ENCODE results near the gene IL1RAPL2. TPM values are rescaled to one million over a fixed set of nuclear protein-coding genes. Genes with fewer than 3 reads are reported as not detected.

Gene IL1RAPL2
- total RNA-seq, 4 donors from 2014 or later = not detected

DNA sequence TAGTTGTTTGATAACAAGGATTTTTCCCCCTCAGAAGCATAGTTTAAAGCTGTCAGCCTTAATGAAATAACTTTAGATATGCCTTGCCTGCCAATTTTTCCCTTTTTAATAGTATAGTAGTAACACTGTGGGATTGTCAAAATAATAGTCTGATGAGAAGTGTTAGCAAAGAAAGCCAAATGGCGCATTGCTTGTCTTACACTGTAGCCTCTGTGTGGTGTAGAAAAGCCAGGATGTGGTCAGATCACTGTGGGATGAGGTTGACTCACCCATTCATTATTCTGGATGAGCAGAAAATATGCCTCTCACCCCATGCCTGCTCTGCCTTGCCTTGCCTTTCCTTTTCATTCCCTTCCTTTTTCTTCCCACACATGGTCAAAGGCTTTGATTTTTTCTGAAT, 998.5 kb downstream of the IL1RAPL2 start:
- Histone ChIP-seq H3K36me3 (no peaks in the 10 kb centered on the region), H3K27ac (no peak overlapping the region), H3K27me3 (no peaks in the 10 kb centered on the region), H3K9me3 (no peaks in the 10 kb centered on the region), H3K4me1 (no peaks in the 10 kb centered on the region), H3K4me3 (no peak overlapping the region)
- TF ChIP-seq, protein P1, sequence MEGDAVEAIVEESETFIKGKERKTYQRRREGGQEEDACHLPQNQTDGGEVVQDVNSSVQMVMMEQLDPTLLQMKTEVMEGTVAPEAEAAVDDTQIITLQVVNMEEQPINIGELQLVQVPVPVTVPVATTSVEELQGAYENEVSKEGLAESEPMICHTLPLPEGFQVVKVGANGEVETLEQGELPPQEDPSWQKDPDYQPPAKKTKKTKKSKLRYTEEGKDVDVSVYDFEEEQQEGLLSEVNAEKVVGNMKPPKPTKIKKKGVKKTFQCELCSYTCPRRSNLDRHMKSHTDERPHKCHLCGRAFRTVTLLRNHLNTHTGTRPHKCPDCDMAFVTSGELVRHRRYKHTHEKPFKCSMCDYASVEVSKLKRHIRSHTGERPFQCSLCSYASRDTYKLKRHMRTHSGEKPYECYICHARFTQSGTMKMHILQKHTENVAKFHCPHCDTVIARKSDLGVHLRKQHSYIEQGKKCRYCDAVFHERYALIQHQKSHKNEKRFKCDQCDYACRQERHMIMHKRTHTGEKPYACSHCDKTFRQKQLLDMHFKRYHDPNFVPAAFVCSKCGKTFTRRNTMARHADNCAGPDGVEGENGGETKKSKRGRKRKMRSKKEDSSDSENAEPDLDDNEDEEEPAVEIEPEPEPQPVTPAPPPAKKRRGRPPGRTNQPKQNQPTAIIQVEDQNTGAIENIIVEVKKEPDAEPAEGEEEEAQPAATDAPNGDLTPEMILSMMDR (IDR thresholded peaks at IDR 0.05) = no peak
- no peak for TF ChIP-seq POLR2A (IDR thresholded peaks at IDR 0.05)
- no peak for DNase-seq

DNA sequence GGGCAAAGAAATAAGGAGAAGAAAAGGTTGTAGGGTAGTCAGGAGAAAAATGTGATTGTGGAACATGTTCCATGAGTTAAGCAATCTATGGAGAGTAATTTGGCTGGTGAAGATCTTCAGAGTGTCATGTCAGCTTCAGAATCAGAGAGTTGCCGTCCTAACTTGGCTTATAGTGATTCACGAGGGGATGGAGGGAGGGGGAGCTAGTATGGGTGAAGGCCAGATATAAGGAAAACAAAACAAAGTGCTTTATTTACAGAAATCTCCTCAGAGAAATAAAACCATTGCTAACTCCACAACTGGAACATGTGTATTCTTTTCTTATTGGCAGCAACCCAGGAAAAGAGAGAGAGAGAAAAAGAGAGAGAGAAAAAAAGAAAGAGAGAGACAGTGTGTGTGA, 999.9 kb downstream of the IL1RAPL2 start:
- no peak overlapping the region for H3K27ac ChIP-seq
- H3K4me1 ChIP-seq = no peaks in the 10 kb centered on the region
- no peaks in the 10 kb centered on the region for H3K27me3 ChIP-seq
- H3K9me3 ChIP-seq = no peaks in the 10 kb centered on the region
- TF ChIP-seq, protein P1 (IDR thresholded peaks at IDR 0.05) = no peak
- TF ChIP-seq POLR2A (IDR thresholded peaks at IDR 0.05) = no peak
- no peak for DNase-seq
- no peaks in the 10 kb centered on the region for H3K36me3 ChIP-seq
- no peak overlapping the region for H3K4me3 ChIP-seq

DNA sequence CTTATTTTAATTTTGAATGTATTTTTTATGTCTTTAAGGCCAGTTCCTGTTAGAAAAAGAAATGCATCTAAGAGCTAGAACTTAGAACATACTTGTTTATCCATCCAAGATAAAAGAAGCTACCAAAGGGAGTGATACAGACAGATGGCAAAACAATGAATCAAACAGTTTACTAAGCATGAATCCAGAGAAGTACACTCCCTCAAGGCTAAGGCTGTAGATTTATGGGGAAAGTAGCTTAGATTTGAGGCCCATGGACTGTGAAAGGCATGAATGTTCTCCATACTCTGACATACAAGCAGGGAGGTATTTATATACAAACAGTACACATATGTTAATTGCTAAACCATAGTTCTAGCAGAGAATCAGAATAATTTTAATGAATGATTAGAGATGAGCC, 1001.1 kb downstream of the IL1RAPL2 start:
- Histone ChIP-seq H3K27me3 (no peaks in the 10 kb centered on the region), H3K4me1 (no peaks in the 10 kb centered on the region), H3K36me3 (no peaks in the 10 kb centered on the region), H3K9me3 (no peaks in the 10 kb centered on the region), H3K27ac (no peak overlapping the region), H3K4me3 (no peak overlapping the region)
- no peak for TF ChIP-seq POLR2A (IDR thresholded peaks at IDR 0.05)
- TF ChIP-seq, protein P1 (IDR thresholded peaks at IDR 0.05) = no peak
- no peak for DNase-seq

DNA sequence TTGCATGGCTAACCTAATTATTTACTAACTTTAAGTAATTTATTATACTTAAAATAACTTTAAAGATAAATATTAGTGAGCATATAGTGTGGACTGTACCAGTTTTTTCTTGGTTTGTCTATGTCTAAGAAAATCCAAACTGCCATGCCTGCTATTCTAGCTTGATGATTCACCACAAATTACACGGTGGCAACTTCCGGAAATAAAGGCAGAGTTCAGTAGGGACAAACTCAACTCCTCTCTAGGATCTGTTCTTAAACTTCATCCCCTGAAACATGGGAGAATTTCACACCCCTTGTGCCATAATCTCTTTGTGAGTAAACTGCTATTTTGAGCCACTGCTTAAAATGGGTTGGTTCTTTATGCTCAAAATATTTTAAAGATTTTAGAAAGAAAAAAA, 1042.7 kb downstream of the IL1RAPL2 start:
- H3K27ac ChIP-seq = no peak overlapping the region
- no peak overlapping the region for H3K4me3 ChIP-seq
- no peak for DNase-seq
- no peaks in the 10 kb centered on the region for H3K4me1 ChIP-seq
- TF ChIP-seq, protein P1 (IDR thresholded peaks at IDR 0.05) = no peak
- no peak for TF ChIP-seq POLR2A (IDR thresholded peaks at IDR 0.05)
- H3K9me3 ChIP-seq = no peaks in the 10 kb centered on the region
- H3K36me3 ChIP-seq = no peaks in the 10 kb centered on the region
- no peaks in the 10 kb centered on the region for H3K27me3 ChIP-seq

DNA sequence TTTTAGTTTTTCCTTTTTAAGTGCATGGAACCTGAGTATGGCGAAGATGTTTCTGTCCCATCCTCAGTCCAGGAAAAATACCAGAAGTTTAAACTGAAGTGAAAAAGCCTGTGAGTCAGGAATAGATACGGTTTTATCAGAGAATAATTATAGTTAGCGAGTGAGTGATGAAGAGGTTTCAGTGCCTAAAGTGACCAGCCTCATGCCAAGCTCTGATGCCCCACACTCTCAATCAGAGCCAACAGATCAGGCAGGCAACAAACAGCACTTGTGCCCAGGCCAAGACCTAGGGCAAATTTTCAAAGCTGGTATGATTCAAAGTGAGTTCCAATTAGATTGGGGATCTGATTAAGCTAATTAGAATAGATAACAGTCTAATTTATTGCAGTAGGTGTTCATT, 1043.5 kb downstream of the IL1RAPL2 start:
- no peaks in the 10 kb centered on the region for H3K27me3 ChIP-seq
- no peaks in the 10 kb centered on the region for H3K4me1 ChIP-seq
- H3K27ac ChIP-seq = no peak overlapping the region
- TF ChIP-seq, protein P1 (IDR thresholded peaks at IDR 0.05) = no peak
- TF ChIP-seq POLR2A (IDR thresholded peaks at IDR 0.05) = no peak
- no peak overlapping the region for H3K4me3 ChIP-seq
- no peaks in the 10 kb centered on the region for H3K36me3 ChIP-seq
- DNase-seq = no peak
- no peaks in the 10 kb centered on the region for H3K9me3 ChIP-seq

DNA sequence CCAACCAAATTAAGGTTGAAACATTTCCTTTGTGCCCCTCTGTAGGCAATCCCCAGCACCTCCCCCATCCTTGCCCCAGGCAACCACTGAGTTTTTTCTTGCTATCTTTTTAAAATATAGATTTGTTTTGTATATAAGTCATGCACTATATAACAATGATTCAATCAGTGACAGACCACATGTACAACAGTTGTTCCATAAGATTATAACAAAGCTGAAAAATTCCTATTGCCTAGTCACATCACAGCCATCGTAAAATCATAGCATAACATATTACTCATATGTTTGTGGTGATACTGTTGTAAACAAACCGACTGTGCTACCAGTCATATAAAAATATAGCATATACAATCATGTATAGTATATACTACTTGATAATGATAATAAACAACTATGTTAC, 1044.4 kb downstream of the IL1RAPL2 start:
- Histone ChIP-seq H3K27ac (no peak overlapping the region), H3K9me3 (no peaks in the 10 kb centered on the region), H3K36me3 (no peaks in the 10 kb centered on the region), H3K27me3 (no peaks in the 10 kb centered on the region), H3K4me1 (no peaks in the 10 kb centered on the region), H3K4me3 (no peak overlapping the region)
- TF ChIP-seq, protein P1 (IDR thresholded peaks at IDR 0.05) = no peak
- no peak for TF ChIP-seq POLR2A (IDR thresholded peaks at IDR 0.05)
- no peak for DNase-seq
